ENCODE measurements around the gene THADA. TPM values are rescaled to one million over a fixed set of nuclear protein-coding genes. Genes with fewer than 3 reads are reported as not detected.

THADA gene
- total and polyA plus RNA-seq, 2 donors (not counting 3 experiments of a cell fraction or from before 2014, with no cell fraction given), result 22.6 to 25.3 TPM

- Histone ChIP-seq H3K36me3 (ENCODE audit: control insufficient read depth in 2 of 2, extremely low read depth in 1 of 2, insufficient read depth in 2 of 2, low read length in 2 of 2) (no peaks in the 10 kb centered on the region), H2AFZ (ENCODE audit: low read depth, low read length) (no peak overlapping the region), H3K4me2 (ENCODE audit: insufficient read depth, low read length) (no peak overlapping the region), H3K27ac (ENCODE audit: insufficient read depth, low read depth, low read length) (no peak overlapping the region), H3K9me3 (replicated peaks; ENCODE audit: control insufficient read depth, insufficient read depth, low read length) (no peaks in the 10 kb centered on the region), H3K79me2 (ENCODE audit: control insufficient read depth, insufficient read depth, low read length) (no peaks in the 10 kb centered on the region), H4K20me1 (replicated peaks; ENCODE audit: control insufficient read depth, extremely low read depth, insufficient read depth, low read length) (no peaks in the 10 kb centered on the region), H3K4me1 (ENCODE audit: control insufficient read depth, extremely low read depth, insufficient read depth, low read length) (no peaks in the 10 kb centered on the region), H3K4me3 (replicated peaks in 1 of 3; ENCODE audit: insufficient read depth in 1 of 3, low read depth in 1 of 3, low read length in 3 of 3) (no peak overlapping the region), H3K27me3 (ENCODE audit: control insufficient read depth in 2 of 2, insufficient read depth in 2 of 2, low read length in 2 of 2) (no peaks in the 10 kb centered on the region), H3K9me1 (replicated peaks; ENCODE audit: control insufficient read depth, extremely low read depth, insufficient read depth, low read length) (no peaks in the 10 kb centered on the region), H3K9ac (replicated peaks; ENCODE audit: extremely low read depth, insufficient read depth, low read length) (no peak overlapping the region)
- TF ChIP-seq CTCF (IDR thresholded peaks at IDR 0.05; ENCODE audit: extremely low read depth in 1 of 2, insufficient read depth in 1 of 2, low read depth in 1 of 2, low read length in 2 of 2) (no peak), MAX (IDR thresholded peaks at IDR 0.05; ENCODE audit: insufficient read depth, insufficient read length) (no peak), FOS (IDR thresholded peaks at IDR 0.05; ENCODE audit: borderline replicate concordance, insufficient read depth, low read length) (no peak), POLR2A (IDR thresholded peaks at IDR 0.05; ENCODE audit: low read depth, low read length) (no peak), GATA2 (IDR thresholded peaks at IDR 0.05; ENCODE audit: insufficient read depth, insufficient read length, low read depth, low read length) (no peak), POLR2AphosphoS5 (IDR thresholded peaks at IDR 0.05; ENCODE audit: insufficient read depth, low read depth, low read length) (no peak), EZH2 (IDR thresholded peaks at IDR 0.05; ENCODE audit: borderline replicate concordance, low read depth, low read length, severe bottlenecking) (no peak), MYC (IDR thresholded peaks at IDR 0.05; ENCODE audit: low read depth, low read length) (no peak), JUN (IDR thresholded peaks at IDR 0.05; ENCODE audit: borderline replicate concordance, insufficient read depth, insufficient read length, low read depth) (no peak)
- ChIA-PET POLR2A (no interaction called here), CTCF (interaction anchor here (1.3 kb wide), 1 partner anchor 246 kb away, joined by 4 read pairs; no protein-coding TSS in a partner anchor)
- FAIRE-seq, result peak; percentile 38
- dilution Hi-C loops (cut with MboI; ENCODE audit: extremely low pct_ligation_motif_present, low sequenced_read_pairs), result no loop called here
- intact Hi-C loops (cut with micrococcal nuclease), result no loop called here
- no TSS peak for BruUV-seq (replicated peaks)
- DNase-seq (ENCODE audit: low read depth, low spot score), result no peak
These were observed 357.7 kb downstream of the THADA start for GRCh38 chr2:43238176-43238575.

Data from endothelial cell of umbilical vein (primary cell).